ENCODE measurements around the gene CABLES1. TPM values are rescaled to one million over a fixed set of nuclear protein-coding genes. Genes with fewer than 3 reads are reported as not detected.

The CABLES1 gene
- polyA plus RNA-seq, 2 of the 4 experiments (the other 2 are of a cell fraction) = 4.5 to 8.6 TPM

- TF ChIP-seq, protein P1, sequence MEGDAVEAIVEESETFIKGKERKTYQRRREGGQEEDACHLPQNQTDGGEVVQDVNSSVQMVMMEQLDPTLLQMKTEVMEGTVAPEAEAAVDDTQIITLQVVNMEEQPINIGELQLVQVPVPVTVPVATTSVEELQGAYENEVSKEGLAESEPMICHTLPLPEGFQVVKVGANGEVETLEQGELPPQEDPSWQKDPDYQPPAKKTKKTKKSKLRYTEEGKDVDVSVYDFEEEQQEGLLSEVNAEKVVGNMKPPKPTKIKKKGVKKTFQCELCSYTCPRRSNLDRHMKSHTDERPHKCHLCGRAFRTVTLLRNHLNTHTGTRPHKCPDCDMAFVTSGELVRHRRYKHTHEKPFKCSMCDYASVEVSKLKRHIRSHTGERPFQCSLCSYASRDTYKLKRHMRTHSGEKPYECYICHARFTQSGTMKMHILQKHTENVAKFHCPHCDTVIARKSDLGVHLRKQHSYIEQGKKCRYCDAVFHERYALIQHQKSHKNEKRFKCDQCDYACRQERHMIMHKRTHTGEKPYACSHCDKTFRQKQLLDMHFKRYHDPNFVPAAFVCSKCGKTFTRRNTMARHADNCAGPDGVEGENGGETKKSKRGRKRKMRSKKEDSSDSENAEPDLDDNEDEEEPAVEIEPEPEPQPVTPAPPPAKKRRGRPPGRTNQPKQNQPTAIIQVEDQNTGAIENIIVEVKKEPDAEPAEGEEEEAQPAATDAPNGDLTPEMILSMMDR (IDR thresholded peaks at IDR 0.05) = no peak
- TF ChIP-seq CBX8 (IDR thresholded peaks at IDR 0.05) (no peak), ESRRA (IDR thresholded peaks at IDR 0.05; ENCODE audit: borderline replicate concordance, low read length) (no peak), REST (IDR thresholded peaks at IDR 0.05) (no peak), POLR2AphosphoS2 (conservative IDR thresholded peaks at IDR 0.05; ENCODE audit: low read length) (no peak), NR3C1 (IDR thresholded peaks at IDR 0.05) (no peak), RFX5 (IDR thresholded peaks at IDR 0.05) (no peak), EHMT2 (IDR thresholded peaks at IDR 0.05; ENCODE audit: low read depth) (no peak), FOSB (CRISPR knock-in tag; IDR thresholded peaks at IDR 0.05) (no peak), RARB (CRISPR knock-in tag; IDR thresholded peaks at IDR 0.05) (no peak; the same call in 1 of the 2 replicates), SMC3 (IDR thresholded peaks at IDR 0.05) (0 out of 3 replicates have a peak, but pooled peaks have one; percentile 16), ZC3H11A (IDR thresholded peaks at IDR 0.05) (no peak), TFCP2L1 (CRISPR knock-in tag; IDR thresholded peaks at IDR 0.05) (no peak), KDM5A (IDR thresholded peaks at IDR 0.05) (no peak), CHD2 (IDR thresholded peaks at IDR 0.05; ENCODE audit: low read length, partially characterized antibody) (no peak), NPAS2 (CRISPR knock-in tag; IDR thresholded peaks at IDR 0.05; ENCODE audit: borderline replicate concordance) (no peak), ELK1 (IDR thresholded peaks at IDR 0.05; ENCODE audit: low read depth, low read length) (no peak), EHF (CRISPR knock-in tag; IDR thresholded peaks at IDR 0.05) (no peak), HEYL (CRISPR knock-in tag; IDR thresholded peaks at IDR 0.05) (no peak), NFE2L2 (conservative IDR thresholded peaks at IDR 0.05; ENCODE audit: low read length) (no peak), HDAC2 (IDR thresholded peaks at IDR 0.05) (no peak), HOXB5 (CRISPR knock-in tag; IDR thresholded peaks at IDR 0.05) (no peak), CHD4 (IDR thresholded peaks at IDR 0.05; ENCODE audit: borderline replicate concordance) (no peak), MAFK (IDR thresholded peaks at IDR 0.05; ENCODE audit: partially characterized antibody) (no peak), ZFP36 (IDR thresholded peaks at IDR 0.05; ENCODE audit: borderline replicate concordance, partially characterized antibody) (no peak), MYC (IDR thresholded peaks at IDR 0.05; ENCODE audit: borderline replicate concordance, low read length) (no peak), ATOH8 (CRISPR knock-in tag; IDR thresholded peaks at IDR 0.05; ENCODE audit: low read depth) (no peak), EP300 (IDR thresholded peaks at IDR 0.05) (peak; percentile 65 to 86; a peak in 3 of 5 replicates), HOXA7 (CRISPR knock-in tag; IDR thresholded peaks at IDR 0.05) (no peak), RNF2 (IDR thresholded peaks at IDR 0.05; ENCODE audit: borderline replicate concordance, low read depth) (no peak), BHLHE40 (IDR thresholded peaks at IDR 0.05; ENCODE audit: low read depth, low read length) (peak; percentile 38), FOXS1 (CRISPR knock-in tag; IDR thresholded peaks at IDR 0.05) (no peak)
- TF ChIP-seq, protein P2, sequence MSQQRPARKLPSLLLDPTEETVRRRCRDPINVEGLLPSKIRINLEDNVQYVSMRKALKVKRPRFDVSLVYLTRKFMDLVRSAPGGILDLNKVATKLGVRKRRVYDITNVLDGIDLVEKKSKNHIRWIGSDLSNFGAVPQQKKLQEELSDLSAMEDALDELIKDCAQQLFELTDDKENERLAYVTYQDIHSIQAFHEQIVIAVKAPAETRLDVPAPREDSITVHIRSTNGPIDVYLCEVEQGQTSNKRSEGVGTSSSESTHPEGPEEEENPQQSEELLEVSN (IDR thresholded peaks at IDR 0.05; ENCODE audit: borderline replicate concordance, low read depth) = peak; percentile 53; the same call in 1 of the 2 replicates
- TF ChIP-seq, protein P3, sequence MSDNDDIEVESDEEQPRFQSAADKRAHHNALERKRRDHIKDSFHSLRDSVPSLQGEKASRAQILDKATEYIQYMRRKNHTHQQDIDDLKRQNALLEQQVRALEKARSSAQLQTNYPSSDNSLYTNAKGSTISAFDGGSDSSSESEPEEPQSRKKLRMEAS (IDR thresholded peaks at IDR 0.05) = peak; percentile 86
- TF ChIP-seq, protein P4, sequence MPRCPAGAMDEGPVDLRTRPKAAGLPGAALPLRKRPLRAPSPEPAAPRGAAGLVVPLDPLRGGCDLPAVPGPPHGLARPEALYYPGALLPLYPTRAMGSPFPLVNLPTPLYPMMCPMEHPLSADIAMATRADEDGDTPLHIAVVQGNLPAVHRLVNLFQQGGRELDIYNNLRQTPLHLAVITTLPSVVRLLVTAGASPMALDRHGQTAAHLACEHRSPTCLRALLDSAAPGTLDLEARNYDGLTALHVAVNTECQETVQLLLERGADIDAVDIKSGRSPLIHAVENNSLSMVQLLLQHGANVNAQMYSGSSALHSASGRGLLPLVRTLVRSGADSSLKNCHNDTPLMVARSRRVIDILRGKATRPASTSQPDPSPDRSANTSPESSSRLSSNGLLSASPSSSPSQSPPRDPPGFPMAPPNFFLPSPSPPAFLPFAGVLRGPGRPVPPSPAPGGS (IDR thresholded peaks at IDR 0.05) = no peak
Measured at GRCh38 chr18:23106575-23106974, 28.7 kb upstream of the CABLES1 start (continued).
